NCI-H345 treated with DMSO at 0.1 percent for 48 hours (cell line): ENCODE measurements around the gene TMEM88.

ENCODE experiments used
- DNase-seq: peaks from one replicate; lab custom pipeline; 2025; ENCODE audit not compliant: unreplicated experiment; lab: John Stamatoyannopoulos, UW

Gene TMEM88

GRCh38 chr17:7884581-7885366 is 29.9 kb downstream of the TMEM88 start:
- no peak for DNase-seq

- DNase-seq = peak; percentile 8
Measured at GRCh38 chr17:7885367-7886226, 30.7 kb downstream of the TMEM88 start.

- no peak for DNase-seq
Measured at GRCh38 chr17:7886227-7887037, 31.6 kb downstream of the TMEM88 start.

- DNase-seq = no peak
Measured at GRCh38 chr17:7887038-7887481, 32.2 kb downstream of the TMEM88 start.

GRCh38 chr17:7887482-7888183 is 32.8 kb downstream of the TMEM88 start:
- DNase-seq = peak; percentile 83

- DNase-seq = peak; percentile 32
Measured at GRCh38 chr17:7888184-7888920, 33.5 kb downstream of the TMEM88 start, which contains the start of gene CHD3. TSS of gene CHD3 (plus strand) at chr17:7888789. CDS start at chr17:7889001, 212 bp downstream.

- DNase-seq = peak; percentile 66
Measured at GRCh38 chr17:7889166-7889955, 34.5 kb downstream of the TMEM88 start.

GRCh38 chr17:7893187-7893880 is 38.5 kb downstream of the TMEM88 start:
- no peak for DNase-seq

- no peak for DNase-seq
Measured at GRCh38 chr17:7894226-7894625, 39.4 kb downstream of the TMEM88 start.

GRCh38 chr17:7894866-7895265 is 40.0 kb downstream of the TMEM88 start:
- DNase-seq = no peak

GRCh38 chr17:7897090-7897489 is 42.2 kb downstream of the TMEM88 start:
- no peak for DNase-seq

- no peak for DNase-seq
Measured at GRCh38 chr17:7897773-7898172, 42.9 kb downstream of the TMEM88 start.

- DNase-seq = no peak
Measured at GRCh38 chr17:7903154-7904103, 48.6 kb downstream of the TMEM88 start.
